Head of caudate nucleus (tissue), 42 donors: Measurements from ENCODE around the gene TSHB.
"Not testable (repeated sequence)": the region's sequence is repeated elsewhere in the genome, so short reads cannot be mapped to it uniquely, and the experiment has no call there.

Experiments used
- DNase-seq, 42 donors: peaks; one replicate each; pipeline versions ENCODE4 v3.0.0 to v3.0.0-alpha.2; 2020 to 2021; ENCODE audit warnings: mixed read lengths in 7 of 42
- intact Hi-C: fragments of 100-400 bp; cut with DNase I; formaldehyde crosslinking; loops from one replicate; pipeline ENCODE4 v1.15.0; 2022

TSHB gene

GRCh38 chr1:115029526-115029925 is at the start of gene TSHB:
Gene TSHB (plus strand): TSS chr1:115029826. CDS start chr1:115033363, 3,537 bp downstream.
- DNase-seq = no peak

GRCh38 chr1:114982251-114982650 is 47.4 kb upstream of the TSHB start:
- DNase-seq = no peak
- intact Hi-C loops = no loop called here

More at GRCh38 chr1:115029526-115029925, at the start of gene TSHB:
- intact Hi-C loops = no loop called here

GRCh38 chr1:114986286-114986685 is 43.3 kb upstream of the TSHB start:
- intact Hi-C loops = no loop called here
- no peak for DNase-seq

DNA sequence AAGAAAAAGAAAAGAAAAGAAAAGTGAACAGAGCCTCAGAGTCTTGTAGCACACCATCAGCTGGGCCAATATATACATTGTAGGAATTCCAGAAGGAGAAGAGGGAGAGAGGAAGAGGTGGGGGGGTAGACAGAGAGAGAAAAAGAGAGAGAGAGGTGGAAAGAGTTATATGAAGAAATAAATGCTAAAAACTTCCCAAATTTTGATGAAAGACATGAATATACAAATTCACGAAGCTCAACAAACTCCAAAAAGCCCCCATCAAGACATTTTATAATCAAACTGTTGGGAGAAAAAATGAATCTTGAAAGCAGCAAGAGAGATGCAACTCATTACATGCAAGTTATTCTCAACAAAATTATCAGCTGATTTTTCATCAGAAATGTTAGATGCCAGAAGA is 41.5 kb upstream of the TSHB start:
- intact Hi-C loops = no loop called here
- DNase-seq = no peak

DNA sequence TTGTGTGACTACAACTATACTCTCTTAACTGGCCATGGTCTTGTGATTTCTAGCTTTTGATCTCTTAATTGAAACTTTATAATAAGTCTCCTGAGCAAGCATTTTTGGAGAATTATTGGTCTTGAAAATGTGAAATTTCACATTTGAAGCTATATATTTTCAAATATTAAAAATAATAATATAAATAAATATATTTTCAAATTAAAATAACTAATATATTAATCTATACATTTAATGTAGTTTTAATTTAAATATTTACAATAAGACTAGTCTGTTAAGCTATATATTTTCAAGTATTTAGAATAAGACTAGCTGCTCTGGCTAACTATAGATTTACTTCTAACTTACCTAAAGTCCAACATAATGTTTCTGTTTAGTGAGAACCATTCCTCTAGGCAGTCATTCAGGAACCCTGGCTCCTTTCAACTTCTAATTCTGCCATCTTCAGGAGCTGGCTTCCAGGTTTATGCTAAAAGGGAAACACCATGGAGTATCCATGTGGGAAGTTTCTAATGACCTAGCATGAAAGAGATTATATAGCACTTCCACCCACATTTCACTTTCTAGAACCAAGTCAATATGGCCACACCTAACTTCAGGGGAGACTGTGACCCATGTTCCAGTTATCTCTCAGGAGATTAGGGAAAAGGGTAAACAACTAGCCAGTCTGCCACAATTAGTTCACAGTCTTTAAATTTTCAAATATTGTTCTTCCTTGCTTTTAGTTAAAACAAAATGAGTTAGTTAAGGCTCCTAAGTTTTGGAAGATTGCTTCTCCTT is 31.9 kb upstream of the TSHB start:
- DNase-seq = no peak
- intact Hi-C loops = no loop called here

- no peak for DNase-seq
- intact Hi-C loops = no loop called here
Measured at GRCh38 chr1:115006191-115006590, 23.4 kb upstream of the TSHB start.

DNA sequence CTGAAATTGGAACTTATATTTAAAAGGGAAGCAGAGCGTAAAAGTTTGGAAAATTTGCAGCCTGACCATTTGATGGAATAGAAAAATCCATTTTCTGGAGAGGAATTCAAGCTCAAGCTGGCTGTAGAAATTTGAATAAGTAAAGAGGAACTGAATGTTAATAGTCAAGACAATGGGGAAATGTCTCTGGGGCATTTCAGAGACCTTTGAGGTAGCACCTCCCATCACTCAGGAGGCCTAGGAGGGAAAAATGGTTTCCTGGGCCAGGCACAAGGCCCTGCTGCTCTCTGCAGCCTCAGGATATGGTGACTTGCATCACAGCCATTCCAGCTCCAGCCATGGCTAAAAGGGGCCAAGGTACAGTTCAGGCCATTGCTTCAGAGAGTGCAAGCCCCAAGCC is 17.6 kb upstream of the TSHB start:
- no peak for DNase-seq
- intact Hi-C loops = no loop called here

GRCh38 chr1:115012434-115012833 is 17.2 kb upstream of the TSHB start:
- intact Hi-C loops = no loop called here
- no peak for DNase-seq

DNA sequence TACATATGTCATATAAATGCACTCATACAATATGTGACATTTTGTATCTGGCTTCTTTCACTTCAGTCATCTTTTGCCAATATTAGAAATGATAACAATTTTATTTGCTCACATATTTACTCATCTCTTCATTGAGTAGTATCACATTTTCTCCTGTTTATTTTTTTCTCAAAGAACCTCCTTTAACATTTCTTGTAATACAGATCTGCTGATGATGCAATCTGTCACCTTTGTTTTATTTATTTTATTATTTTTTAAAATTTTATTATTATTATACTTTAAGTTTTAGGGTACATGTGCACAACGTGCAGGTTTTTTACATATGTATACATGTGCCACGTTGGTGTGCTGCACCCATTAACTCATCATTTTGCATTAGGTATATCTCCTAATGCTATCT is 15.8 kb upstream of the TSHB start:
- intact Hi-C loops = no loop called here
- DNase-seq = no peak

DNA sequence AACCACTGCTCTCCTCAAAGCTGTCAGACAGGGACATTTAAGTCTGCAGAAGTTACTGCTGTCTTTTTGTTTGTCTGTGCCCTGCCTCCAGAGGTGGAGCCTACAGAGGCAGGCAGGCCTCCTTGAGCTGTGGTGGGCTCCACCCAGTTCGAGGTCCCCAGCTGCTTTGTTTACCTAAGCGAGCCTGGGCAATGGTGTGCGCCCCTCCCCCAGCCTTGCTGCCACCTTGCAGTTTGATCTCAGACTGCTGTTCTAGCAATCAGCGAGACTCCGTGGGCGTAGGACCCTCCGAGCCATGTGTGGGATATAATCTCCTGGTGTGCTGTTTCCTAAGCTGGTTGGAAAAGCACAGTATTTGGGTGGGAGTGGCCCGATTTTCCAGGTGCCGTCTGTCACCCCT is 10.1 kb upstream of the TSHB start:
- DNase-seq, intact Hi-C loops: not testable (repeated sequence)

- DNase-seq = no peak
- intact Hi-C loops = no loop called here
Measured at GRCh38 chr1:115021145-115021544, 8.5 kb upstream of the TSHB start.

- no peak for DNase-seq
- intact Hi-C loops = no loop called here
Measured at GRCh38 chr1:115023593-115023992, 6.0 kb upstream of the TSHB start.

- intact Hi-C loops = no loop called here
- no peak for DNase-seq
Measured at GRCh38 chr1:115031595-115031994, 2.0 kb downstream of the TSHB start.

DNA sequence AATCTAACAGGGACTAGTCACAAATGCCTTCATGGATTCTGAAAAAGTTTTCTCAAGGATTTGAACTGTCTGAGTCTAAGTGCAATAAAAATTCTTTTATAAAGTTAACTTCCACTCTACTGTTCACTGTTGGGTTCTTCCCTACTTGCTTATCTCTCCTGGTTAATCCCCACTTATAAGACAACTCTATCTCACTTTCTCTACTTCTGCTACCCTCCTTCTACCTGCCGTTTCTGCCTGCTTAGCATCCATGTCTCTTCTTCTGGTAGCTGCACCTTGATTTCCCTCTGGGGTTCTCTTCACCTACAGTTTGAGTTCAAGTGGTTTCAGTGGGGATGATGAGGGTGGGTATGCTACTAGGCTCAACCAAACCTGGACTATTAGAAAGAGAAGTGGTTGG is 6.0 kb downstream of the TSHB start:
- DNase-seq = no peak
- intact Hi-C loops = no loop called here

- intact Hi-C loops = no loop called here
- no peak for DNase-seq
Measured at GRCh38 chr1:115036814-115037507, 7.3 kb downstream of the TSHB start.

DNA sequence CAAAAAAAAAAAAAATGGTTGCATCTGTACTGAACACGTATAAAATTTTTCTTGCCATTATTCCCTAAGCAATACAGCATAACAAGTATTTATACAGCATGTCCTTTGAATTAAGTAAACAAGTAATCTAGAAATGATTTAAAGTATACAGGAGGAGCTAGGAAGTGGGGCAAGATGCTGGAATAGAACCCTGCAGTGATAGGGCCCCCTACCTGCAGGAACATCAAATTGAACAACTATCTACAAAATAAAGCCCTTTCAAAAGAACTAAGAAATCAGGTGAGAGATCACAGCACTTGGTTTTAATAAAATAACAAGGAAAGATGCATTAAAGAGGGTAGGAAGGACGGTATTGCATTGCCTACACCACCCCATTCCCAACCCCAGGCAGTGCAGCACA is 10.9 kb downstream of the TSHB start:
- intact Hi-C loops = no loop called here
- DNase-seq = no peak

- intact Hi-C loops = no loop called here
- DNase-seq = no peak
Measured at GRCh38 chr1:115041654-115042053, 12.0 kb downstream of the TSHB start.

DNA sequence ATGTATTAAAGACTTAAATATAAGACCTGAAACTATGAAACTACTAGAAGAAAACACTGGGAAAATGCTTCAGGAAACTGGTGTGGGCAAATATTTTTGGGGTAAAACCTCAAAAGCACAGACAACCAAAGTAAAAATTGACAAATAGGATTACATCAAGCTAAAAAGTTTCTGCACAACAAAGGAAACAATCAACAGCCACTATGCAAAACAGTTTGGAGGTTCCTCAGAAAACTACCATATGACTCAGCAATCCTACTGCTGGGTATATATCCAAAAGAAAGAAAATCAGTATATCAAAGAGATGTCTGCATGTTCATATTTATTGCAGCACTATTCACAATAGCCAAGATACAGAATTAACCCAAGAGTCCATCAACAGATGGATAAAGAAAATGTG is 17.1 kb downstream of the TSHB start:
- intact Hi-C loops = no loop called here
- no peak for DNase-seq

DNA sequence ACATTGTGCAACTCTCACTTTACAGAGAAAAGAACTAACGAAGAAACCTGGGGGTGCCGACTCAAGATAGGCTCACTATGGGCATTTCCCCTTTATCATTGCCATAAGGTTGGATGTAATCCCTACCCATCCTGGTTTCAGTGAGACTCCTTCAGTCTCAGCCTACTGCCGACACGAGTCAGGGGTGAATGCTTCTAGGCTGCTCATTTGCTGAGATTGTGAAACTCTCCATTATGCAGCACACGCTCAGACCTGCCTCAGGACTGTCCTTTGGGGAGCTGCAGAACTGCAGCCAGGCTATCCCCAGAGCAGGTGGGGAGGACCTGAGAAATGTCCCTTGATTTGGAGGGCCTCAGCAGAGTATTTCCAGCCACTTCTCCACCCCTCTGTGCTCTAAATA is 22.2 kb downstream of the TSHB start:
- intact Hi-C loops = no loop called here
- DNase-seq = no peak

- DNase-seq = peak in 32 of 42 donors; percentile 13 to 80 (median 49)
- intact Hi-C loops = no loop called here
Measured at GRCh38 chr1:115052454-115053083, 22.9 kb downstream of the TSHB start.
